ENCODE data around the gene SPEM1. TPM values are rescaled to one million over a fixed set of nuclear protein-coding genes. Genes with fewer than 3 reads are reported as not detected.

SPEM1 gene
- total RNA-seq, 1 experiment from 2014 or later, result 0.33 TPM

- Histone ChIP-seq H4K20me1 (ENCODE audit: control insufficient read depth, insufficient read depth, insufficient read length) (no peaks in the 10 kb centered on the region), H2BK20ac (ENCODE audit: low read depth, low read length, poor library complexity, severe bottlenecking) (no peak overlapping the region), H2BK12ac (ENCODE audit: insufficient read length, low read depth, low read length) (no peak overlapping the region), H2BK15ac (ENCODE audit: low read depth, low read length) (no peak overlapping the region), H3K56ac (ENCODE audit: insufficient read length, low read depth, low read length) (no peak overlapping the region), H3K79me2 (ENCODE audit: insufficient read depth, low read length) (no peaks in the 10 kb centered on the region), H3K27me3 (ENCODE audit: insufficient read depth, low read length) (no peaks in the 10 kb centered on the region), H3K79me1 (ENCODE audit: insufficient read depth, low read depth, low read length, poor library complexity, severe bottlenecking) (no peaks in the 10 kb centered on the region), H3T11ph (ENCODE audit: low read length) (no peak overlapping the region), H2AK5ac (ENCODE audit: insufficient read length, low read length) (no peak overlapping the region), H3K9me3 (ENCODE audit: control insufficient read depth, low read depth, low read length) (no peaks in the 10 kb centered on the region), H4K8ac (replicated peaks; ENCODE audit: insufficient read length, low read depth, low read length) (no peak overlapping the region), H3K4ac (ENCODE audit: low read depth, low read length) (no peak overlapping the region), H2BK5ac (ENCODE audit: insufficient read length, low read length) (no peak overlapping the region), H3K27ac (ENCODE audit: insufficient read length, low read depth, low read length) (no peak overlapping the region), H3K9ac (ENCODE audit: extremely low read depth, insufficient read length, low read length) (no peak overlapping the region), H2AFZ (ENCODE audit: low read length) (no peak overlapping the region), H3K18ac (ENCODE audit: insufficient read length, low read depth, low read length) (no peak overlapping the region), H4K5ac (ENCODE audit: insufficient read length, low read depth, low read length) (no peak overlapping the region), H3K14ac (ENCODE audit: insufficient read depth, low read length) (no peak overlapping the region), H3K4me1 (ENCODE audit: insufficient read depth, low read length) (no peaks in the 10 kb centered on the region), H3K23me2 (ENCODE audit: insufficient read length, low read depth, low read length, poor library complexity, severe bottlenecking) (no peaks in the 10 kb centered on the region), H3K23ac (ENCODE audit: insufficient read length, low read depth, low read length) (no peak overlapping the region), H2BK120ac (ENCODE audit: low read depth, low read length, poor library complexity, severe bottlenecking) (no peak overlapping the region), H4K91ac (ENCODE audit: insufficient read length, low read depth, low read length) (no peak overlapping the region), H3K4me2 (ENCODE audit: insufficient read depth, insufficient read length, low read length) (no peak overlapping the region)
- TF ChIP-seq CTCF (conservative IDR thresholded peaks at IDR 0.05), result no peak
- DNase-seq, result no peak
- Mint-ChIP-seq H3K9me3 (no peaks in the 10 kb centered on the region; a peak in 1 of 5 replicates), H3K27me3 (ENCODE audit: low read depth) (no peaks in the 10 kb centered on the region; the same call in 1 of the 2 replicates), H3K36me3 (ENCODE audit: insufficient read depth in 1 of 3, low read depth in 3 of 3) (peaks cover 6 to 17% (median 13%) of the 10 kb centered on the region in 3 experiments; a peak in 6 of 7 replicates), H3K4me3 (no peak overlapping the region; a peak in 1 of 5 replicates), H3K4me1 (peaks cover 9 to 26% of the 10 kb centered on the region in 2 experiments), H3K27ac (no peak overlapping the region)
- WGBS (ENCODE audit: extremely low coverage, insufficient read length, low lambda C conversion rate), result no CpG with 5 or more reads among the region's 16 CpGs
Measured at GRCh38 chr17:7421186-7421585, 1.1 kb downstream of the SPEM1 start.
